D341Med (cell line): ENCODE data around the gene POTEE.
"Not testable (repeated sequence)": the region's sequence is repeated elsewhere in the genome, so short reads cannot be mapped to it uniquely, and the experiment has no call there.

ENCODE experiments used
- DNase-seq: peaks from one replicate; pipeline ENCODE4 v3.0.0; 2012; ENCODE audit warnings: low spot score

Gene POTEE

GRCh38 chr2:131209030-131209772 is at the start of gene POTEE:
Gene POTEE (plus strand): TSS chr2:131209536. CDS start chr2:131218403, 8,867 bp downstream.
- not testable (repeated sequence) for DNase-seq

GRCh38 chr2:131165562-131165961 is 43.8 kb upstream of the POTEE start:
- DNase-seq: not testable (repeated sequence)

GRCh38 chr2:131168538-131168937 is 40.8 kb upstream of the POTEE start:
- no peak for DNase-seq

- not testable (repeated sequence) for DNase-seq
Observed at GRCh38 chr2:131178050-131178449, 31.3 kb upstream of the POTEE start.

GRCh38 chr2:131178721-131179418 is 30.5 kb upstream of the POTEE start:
- DNase-seq: not testable (repeated sequence)

GRCh38 chr2:131181451-131181850 is 27.9 kb upstream of the POTEE start:
- DNase-seq: not testable (repeated sequence)

- DNase-seq: not testable (repeated sequence)
Observed at GRCh38 chr2:131193421-131193820, 15.9 kb upstream of the POTEE start.

GRCh38 chr2:131196186-131196585 is 13.2 kb upstream of the POTEE start:
- DNase-seq: not testable (repeated sequence)

- peak; percentile 1 for DNase-seq
Observed at GRCh38 chr2:131201098-131201497, 8.2 kb upstream of the POTEE start.

GRCh38 chr2:131207839-131208238 is 1.5 kb upstream of the POTEE start:
- DNase-seq: not testable (repeated sequence)

GRCh38 chr2:131209773-131210104 is 403 bp downstream of the POTEE start:
- DNase-seq: not testable (repeated sequence)

- not testable (repeated sequence) for DNase-seq
Observed at GRCh38 chr2:131210434-131211211, 1.3 kb downstream of the POTEE start.

- not testable (repeated sequence) for DNase-seq
Observed at GRCh38 chr2:131217238-131217986, 8.1 kb downstream of the POTEE start.

GRCh38 chr2:131235543-131236449 is 26.5 kb downstream of the POTEE start:
- DNase-seq: not testable (repeated sequence)
